NCI-H2107 treated with DMSO at 0.1 percent for 48 hours (cell line): ENCODE results near the gene LIMS2.

Experiments
- DNase-seq: peaks from one replicate; lab custom pipeline; 2025; ENCODE audit not compliant: unreplicated experiment; lab: John Stamatoyannopoulos, UW

Gene LIMS2

DNA sequence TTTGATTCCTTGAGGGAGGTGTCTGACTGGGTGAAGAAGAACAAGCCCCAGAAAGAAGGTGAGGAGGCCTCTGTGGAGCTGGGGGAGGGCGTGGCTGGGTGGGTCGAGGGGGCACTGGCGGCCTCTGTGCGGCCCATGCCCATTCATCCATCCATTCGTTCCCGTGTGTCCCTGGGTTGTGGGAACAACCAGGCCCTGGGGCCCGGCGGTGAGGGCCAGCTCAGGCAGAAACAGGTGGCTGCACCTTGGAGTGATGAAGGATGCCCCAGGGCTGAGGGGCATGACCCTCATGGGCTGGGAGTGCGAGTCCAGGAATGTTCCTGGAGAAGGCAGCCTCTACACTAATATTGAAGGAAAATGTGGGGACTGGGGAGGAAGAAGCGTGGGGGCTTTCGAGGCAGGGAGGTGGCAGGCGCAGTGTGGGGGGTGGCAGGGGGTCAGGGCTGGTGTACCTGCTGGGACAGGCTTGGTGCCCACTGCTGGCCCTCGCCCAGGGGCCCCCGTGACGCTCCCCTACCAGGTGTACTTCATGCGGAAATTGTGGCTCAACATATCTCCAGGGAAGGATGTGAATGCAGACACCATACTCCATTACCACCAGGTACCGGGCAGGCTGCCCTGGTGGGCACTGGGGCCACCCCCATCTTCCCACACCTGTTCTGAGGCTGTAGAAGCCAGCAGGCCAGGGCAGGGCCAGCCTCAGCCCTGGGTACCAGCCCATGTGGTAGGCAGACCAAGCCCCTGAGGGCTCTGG lies 40.5 kb downstream of the LIMS2 start:
- no peak for DNase-seq

DNA sequence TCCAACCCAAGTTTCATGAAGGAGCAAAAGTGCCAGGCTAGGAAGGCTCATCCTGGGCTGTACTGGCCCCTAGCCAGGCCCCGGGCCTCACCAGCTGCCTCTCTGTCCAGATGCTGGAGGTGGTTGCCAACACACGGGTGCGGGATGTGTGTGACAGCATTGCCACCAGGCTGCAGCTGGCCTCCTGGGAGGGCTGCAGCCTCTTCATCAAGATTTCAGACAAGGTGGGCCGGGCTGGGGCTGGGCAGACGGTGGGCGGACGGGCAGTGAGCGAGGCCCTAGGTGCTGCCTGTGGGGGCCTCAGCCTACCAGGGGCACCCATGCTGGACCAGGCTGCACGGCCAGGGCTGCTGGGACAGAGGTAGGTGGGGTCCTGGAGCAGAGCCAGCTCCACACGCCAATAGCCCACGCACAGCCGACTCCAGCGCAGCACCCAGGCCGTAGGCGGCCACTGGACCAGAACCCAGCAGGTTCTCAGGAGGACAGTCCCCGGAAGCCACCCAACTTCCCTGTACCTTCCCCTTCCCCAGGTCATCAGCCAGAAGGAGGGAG lies 41.2 kb downstream of the LIMS2 start:
- DNase-seq, result no peak

DNA sequence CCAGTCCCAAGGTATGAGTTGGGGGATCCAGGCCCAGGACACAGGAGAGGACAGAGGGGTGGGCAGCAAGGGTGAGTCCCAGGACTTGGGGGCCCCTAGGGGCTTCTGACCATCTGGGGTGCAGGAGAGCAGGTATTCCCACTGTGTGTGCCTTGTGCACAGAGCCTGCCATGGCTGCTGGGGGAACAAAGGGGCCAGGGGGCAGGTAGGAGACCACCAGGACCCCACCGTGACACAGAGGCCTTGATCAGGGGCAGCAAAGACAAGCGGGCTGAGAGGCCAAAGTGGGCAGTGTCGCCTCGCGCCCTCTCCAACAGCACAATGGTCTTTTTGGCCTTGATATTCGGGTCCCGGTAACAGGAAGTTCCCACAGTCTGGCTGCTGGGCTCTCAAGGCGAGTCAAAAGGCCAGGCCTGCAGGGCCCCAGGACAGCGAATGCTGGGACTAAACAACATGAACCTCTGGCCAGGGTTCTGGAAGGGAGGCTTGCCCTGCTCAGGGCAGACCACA lies 41.7 kb downstream of the LIMS2 start:
- DNase-seq, result no peak

DNA sequence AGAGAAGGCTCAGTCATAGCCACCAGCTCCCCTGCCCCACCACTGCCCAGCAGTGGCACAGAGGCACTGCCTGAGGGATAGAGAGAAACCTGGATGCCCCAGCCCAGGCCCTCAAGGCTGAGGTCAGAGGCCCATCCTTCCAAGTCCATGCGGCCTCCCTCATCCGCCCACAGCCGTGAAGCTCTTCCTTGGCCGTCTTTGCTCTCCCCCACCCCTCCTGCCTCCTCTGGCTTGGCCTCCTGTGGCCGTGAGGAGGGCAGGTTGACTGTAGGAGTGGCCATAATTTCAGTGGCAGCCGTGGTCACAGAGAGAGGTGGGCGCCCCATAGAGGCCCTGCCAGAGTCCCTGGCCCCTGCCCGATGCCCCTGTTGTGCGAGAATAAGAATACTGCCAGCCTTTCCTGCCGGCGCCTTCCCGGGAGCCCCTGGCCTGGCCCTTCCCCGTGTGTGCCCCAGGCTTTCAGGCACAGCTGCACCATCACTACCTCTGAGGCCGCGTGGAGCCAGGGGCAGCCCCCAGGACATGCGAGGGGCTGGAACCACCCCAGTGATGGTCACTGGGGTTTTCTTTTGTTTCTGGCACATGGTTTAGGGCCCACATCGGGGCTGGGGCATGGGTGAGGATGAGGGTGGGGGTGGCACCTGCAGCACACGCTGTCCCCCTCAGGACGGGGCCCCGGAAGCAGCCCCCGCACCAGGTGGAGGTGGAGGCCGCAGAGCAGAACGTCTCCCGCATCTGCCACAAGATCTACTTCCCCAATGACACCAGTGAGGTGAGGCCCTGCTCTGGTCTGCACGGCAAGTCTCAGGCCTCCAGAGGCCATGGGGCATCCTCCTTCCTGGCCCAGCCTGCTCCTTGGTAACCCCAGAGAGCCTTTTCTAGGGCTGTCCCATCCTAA lies 42.5 kb downstream of the LIMS2 start:
- no peak for DNase-seq

DNA sequence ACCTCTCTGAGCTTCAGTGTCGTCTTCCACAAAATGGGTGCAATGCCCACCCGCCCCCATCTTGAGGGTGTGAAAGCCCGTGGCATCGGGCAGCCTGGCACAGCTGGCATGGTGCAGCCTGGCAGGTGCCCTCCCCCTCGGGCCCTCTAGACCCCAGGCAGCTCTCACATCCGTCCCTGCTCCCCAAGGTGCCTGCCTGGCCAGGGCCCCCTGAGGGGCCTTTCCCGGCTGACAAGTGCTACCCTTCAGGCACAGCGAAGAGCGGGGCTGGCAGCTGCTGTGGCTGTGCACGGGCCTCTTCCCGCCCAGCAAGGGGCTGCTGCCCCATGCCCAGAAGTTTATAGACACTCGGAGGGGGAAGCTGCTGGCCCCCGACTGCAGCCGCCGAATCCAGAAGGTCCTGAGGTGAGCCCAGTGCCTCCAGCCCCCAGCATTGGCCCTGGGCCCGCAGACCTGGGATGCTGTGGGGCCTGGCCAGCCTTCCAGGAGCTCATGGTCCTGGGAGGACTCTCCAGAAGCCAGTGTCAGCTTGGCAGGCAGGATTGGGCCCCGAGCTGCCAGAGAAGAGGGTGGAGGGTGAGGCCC lies 43.2 kb downstream of the LIMS2 start:
- no peak for DNase-seq

DNA sequence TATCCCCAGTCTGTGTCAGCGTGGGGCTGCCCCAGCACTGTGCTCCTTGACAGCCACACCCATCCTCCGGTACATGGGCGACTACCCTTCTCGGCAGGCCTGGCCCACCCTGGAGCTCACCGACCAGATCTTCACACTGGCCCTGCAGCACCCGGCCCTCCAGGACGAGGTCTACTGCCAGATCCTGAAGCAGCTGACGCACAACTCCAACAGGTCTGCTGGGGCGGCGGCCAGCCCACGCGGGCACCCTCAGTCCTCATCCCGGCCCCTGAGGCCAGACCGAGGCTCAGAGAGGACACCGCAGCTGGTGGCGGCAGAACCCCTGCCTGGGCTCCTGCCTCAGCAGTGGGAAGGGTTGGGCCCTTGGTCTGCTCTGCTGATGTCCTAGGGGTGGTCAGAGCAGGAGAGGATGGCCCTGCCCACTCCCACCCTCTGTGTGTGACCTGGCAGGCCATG lies 43.8 kb downstream of the LIMS2 start:
- DNase-seq, result no peak

DNA sequence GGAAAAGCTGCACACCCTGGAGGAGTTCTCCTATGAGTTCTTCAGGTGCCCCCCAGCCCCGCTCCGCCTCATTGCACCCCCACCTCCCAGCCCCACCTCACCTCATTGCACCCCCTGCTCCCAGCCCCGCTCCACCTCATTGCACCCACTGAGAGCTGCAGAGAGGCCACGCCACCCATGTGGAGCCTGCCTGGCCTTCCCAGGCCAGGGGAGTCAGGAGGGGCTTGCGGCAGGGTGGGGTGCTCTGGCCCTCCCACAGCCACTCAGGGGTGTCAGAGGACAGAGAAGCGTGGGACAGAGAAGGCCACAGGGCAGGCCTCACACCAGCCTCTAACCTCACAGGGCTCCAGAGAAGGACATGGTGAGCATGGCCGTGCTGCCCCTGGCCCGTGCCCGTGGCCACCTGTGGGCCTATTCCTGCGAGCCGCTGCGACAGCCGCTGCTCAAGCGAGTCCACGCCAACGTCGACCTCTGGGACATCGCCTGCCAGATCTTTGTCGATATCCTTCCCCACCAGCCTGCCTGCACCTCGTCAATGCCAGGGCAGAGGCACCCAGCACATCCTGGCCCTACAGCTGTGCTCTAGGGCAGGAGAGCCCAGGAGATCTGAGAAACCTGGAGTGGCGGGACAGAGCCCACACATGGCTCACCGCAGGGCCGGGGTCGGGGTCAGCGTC lies 44.3 kb downstream of the LIMS2 start:
- no peak for DNase-seq

DNA sequence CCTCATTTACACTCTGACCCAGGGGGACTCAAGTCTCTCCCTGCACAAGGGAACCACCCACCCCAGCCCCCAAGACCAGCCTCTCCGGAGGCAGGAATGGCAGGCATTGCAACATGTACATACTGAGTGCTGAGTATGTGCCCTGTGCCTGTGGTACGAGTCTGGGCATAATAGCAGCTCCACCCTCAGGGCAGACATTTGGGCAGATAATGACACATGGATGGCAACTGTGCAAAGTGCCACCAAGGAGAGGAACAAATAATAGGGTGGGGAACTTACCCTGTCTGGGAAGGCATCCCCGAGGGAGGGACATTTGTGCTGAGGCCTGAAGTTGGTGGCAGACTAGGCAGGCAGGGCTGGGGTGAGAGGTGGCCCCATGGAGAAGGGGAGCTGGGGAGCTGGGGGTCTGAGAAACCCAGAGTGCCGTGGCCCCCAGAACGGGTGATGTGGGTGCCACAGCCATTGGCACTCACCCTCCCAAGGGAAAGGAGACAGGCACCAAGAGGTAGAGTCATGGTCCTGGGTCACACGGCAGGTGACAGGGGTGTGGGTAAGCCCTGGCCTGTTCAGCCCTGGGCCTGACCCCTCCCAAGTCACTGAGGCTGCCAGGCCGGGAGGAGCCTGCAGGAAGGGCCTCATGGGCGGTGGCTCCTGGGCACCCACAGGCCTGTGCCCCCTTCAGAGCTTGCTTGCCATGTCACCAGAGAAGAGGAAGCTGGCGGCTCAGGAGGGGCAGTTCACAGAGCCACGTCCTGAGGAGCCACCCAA lies 45.0 kb downstream of the LIMS2 start:
- DNase-seq, result no peak

DNA sequence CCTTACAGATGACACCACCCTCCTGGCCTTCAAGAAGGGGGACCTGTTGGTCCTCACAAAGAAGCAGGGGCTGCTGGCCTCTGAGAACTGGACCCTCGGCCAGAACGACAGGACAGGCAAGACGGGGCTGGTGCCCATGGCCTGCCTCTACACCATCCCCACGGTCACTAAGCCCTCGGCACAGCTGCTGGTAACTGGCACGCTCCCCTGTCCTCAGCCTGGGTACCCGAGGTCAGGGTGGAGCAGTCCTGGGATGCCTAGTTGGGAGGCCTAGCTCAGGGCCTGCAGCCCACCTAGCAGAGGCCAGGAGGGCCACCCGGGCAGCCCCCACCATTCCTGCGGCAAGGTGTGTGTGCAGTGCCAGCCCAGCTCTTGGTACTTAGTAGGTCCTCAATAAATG lies 45.7 kb downstream of the LIMS2 start:
- no peak for DNase-seq

DNA sequence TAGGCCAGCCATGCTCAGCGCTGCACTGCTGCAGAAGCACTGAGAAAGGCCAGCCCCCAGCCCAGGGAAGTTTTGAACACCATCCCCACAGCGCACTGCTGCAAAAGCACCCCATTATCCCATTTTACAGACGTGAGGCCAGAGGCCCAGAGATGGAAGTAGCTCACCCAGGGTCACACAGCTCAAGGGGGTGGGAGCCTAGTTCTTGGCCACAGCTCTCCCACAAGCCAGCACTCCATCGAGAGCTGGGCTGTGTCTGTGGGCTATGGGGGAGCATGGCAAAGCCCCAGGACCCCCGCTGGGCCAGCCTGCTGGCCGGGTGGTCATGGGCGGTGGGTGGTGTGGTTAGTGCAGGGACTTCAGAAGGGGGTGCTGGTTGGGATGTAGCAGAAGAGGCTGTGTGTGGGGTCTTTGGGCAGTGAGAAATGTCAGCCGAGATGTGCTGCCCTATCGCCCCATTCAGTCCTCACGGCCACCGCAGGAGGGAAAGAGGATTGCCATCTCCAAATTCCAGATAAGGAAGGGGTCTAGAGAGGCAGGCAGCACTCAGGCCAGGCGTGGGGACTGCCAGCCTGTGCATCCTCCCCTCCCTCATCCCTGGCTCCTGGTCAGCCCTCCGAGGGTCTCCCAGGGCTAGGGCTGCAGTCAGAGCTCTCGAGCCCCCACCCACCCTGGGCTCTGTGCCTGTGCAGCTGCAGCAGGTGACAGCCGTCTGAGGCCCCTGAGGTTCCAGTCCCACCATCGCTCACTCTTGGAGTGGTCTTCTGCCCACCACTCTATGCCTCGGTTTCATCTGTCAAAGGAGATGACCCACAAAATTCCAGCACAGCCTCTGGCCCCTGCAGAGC lies 46.3 kb downstream of the LIMS2 start:
- DNase-seq, result no peak

DNA sequence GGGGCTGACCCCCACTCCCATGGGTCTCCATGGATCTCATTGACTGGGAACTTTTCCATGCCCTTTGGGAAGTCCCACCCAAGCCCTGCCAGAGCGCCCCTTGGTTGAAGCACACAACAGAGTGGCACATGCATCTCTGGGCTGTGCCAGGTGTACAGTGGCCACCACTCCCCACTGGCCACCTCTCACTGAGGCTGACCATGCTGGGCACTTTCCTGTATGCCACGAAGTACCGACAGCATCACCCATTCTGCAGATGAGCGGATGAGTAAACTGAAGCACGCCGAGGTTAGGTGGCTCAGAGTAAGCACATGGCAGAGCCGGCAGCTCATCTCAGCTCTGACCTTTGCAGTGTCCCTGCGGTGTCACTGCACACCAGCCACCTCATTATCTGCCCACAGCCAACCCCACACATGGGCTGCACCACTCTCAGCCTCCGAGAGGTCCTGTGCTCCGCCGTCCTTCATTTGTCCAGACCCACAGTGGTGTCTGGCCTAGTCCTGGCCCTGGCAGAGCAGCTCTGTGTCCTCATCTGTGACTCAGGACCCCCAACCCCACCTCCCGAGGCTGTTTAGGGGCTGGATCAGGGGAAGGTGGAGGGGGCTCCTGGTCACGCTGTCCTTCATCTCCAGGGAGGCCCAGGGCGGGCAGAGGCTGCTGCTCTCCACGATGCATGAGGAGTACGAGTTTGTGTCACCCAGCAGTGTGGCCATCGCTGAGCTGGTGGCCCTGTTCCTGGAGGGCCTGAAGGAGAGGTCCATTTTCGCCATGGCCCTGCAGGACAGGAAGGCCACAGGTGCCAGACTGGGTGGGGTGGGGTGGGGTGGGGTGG lies 47.4 kb downstream of the LIMS2 start:
- DNase-seq, result no peak

DNA sequence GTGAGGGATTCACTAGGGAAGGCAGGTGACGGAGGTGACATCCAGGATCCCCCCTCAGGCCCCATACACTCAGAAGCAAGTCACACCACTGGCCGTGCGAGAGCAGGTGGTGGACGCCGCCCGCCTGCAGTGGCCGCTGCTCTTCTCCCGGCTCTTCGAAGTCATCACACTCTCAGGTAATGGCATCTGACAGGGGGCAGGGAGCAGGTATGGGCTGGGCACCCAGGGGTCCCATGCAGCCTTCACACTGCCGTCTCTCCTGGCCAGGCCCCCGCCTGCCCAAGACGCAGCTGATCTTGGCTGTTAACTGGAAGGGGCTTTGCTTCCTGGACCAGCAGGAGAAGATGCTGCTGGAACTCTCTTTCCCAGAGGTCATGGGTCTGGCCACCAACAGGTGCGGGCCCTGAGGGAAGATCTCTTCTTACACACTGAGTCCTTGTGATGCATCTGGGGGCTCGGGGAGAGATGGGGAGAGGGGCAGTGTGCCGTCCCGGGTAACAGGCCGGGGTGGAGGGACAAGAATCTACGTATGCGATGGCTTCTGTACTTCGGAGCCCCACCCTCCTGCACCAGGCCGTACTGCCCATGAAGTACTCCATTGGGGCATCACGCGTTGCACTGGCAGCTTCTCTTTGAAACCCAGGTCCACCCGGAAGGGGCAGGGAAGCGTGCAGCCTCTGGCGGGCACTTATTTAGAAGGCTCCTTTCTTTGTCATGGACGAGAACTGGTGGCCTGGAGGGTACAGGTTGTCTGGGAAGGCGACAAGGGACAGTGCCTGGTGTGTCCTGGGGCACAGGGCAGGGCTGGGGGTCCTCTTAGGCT lies 48.2 kb downstream of the LIMS2 start:
- DNase-seq, result no peak

DNA sequence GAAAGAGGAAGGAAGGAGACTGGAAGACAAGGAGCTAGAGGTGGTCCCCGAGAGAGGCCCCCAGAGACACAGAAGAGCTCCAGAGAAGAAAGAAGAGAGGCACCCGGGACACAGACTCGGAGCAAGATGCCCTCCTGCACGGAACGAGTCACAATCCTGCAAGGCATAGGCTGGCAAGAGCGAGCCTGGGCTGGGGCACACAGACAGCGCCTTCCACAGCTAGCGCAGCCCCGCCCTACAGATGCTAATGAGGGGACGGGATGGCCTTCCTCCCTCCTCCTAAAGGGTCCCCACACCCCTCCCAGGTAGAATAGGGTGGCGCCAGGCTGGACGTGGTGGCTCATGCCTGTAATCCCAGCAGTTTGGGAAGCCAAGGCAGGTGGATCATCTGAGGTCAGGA lies 49.2 kb downstream of the LIMS2 start:
- DNase-seq, result no peak

DNA sequence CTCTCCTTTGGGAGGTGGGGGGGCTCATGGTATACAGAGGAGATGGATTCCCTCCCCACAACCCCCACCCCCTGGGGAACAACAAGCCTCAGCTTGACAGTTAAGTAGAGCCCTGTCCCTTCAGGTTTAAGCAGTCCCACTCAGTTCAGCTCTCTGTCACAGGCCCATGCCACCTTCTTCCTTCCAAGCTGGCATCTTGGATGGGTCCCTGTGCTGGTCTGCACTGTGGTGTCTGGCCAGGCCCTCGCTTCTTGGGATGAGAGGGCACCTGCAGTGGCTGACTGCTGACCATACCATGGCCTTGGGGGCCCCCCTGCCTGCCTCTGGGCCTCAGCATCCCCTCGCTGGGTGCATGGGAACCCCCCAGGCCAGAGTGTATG lies 49.8 kb downstream of the LIMS2 start:
- no peak for DNase-seq

DNA sequence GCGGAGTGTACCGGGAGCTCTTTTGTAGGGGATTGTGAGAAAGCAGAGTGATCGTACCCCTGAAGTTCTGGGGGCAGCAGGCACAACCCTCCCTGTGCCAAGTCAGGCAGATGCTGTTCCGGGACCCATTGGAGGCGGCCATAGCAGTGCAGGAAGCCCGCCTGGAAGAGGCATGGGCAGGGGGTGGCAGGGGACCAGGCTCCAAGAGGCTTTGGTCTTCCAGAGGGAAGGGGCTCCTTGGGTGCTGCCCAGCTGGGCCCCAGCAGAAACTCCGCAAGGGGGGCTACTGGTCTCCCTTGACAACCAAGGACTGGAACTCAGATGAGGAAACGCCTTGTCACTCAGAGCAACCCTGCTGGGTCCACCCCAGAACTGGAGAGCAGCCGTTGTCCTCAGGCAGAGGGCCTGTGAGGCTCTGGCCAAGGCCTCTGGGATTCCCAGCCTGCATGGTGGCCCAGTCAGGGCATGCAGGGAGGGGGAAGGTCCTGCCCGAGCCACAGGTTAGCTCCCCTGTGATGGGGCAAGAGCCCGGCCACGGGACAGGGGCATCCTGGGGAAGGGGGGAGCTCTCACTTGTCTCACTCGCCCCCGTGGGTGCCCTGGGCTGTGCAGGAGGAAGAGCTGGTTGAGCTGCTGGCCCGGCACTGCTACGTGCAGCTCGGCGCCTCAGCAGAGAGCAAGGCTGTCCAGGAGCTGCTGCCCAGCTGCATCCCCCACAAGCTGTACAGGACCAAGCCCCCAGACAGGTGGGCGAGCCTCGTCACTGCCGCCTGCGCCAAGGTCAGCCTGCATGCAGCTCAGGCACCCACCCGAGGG lies 50.4 kb downstream of the LIMS2 start:
- no peak for DNase-seq

DNA sequence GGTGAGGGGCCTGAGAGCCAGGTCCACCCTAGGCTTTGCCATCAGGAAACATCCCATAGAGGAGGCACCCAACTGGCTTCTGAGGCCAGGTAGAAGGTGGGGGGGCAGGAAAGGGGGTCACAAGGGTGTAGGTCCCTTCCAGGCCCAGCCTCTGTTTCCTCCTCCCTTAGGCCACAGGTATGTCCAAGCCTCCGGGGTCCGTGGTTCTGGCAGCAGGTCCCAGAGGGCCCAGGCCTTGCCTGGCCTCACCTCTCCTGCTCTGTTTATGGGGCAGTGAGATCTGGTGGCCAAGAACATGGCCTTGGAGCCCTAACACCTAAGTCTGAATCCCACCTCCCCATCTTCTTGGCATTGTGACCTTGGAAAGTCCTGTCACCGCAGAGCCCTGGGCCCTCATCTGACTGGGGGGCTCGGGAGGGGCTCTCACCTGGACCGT lies 51.0 kb downstream of the LIMS2 start:
- no peak for DNase-seq
